Measurements from ENCODE around the gene ADAMTSL5.
"Not testable (repeated sequence)": the region's sequence is repeated elsewhere in the genome, so short reads cannot be mapped to it uniquely, and the experiment has no call there.

Gene ADAMTSL5

GRCh38 chr19:1513499-1514294 lies 878 bp upstream of the ADAMTSL5 start:
- DNase-seq (ENCODE audit: low spot score): peak; percentile 46

- DNase-seq (ENCODE audit: low spot score): no peak
These were observed 1.2 kb downstream of the ADAMTSL5 start for GRCh38 chr19:1511318-1512317.

- no peak for DNase-seq (ENCODE audit: low spot score)
These were observed 2.0 kb downstream of the ADAMTSL5 start for GRCh38 chr19:1510807-1511206.

GRCh38 chr19:1510442-1510806 lies 2.4 kb downstream of the ADAMTSL5 start:
- DNase-seq (ENCODE audit: low spot score): no peak

GRCh38 chr19:1509602-1510441 lies 3.0 kb downstream of the ADAMTSL5 start:
- no peak for DNase-seq (ENCODE audit: low spot score)

- no peak for DNase-seq (ENCODE audit: low spot score)
These were observed 4.3 kb downstream of the ADAMTSL5 start for GRCh38 chr19:1508507-1508856.

- peak; percentile 84 for DNase-seq (ENCODE audit: low spot score)
These were observed 4.9 kb downstream of the ADAMTSL5 start for GRCh38 chr19:1507763-1508506.

GRCh38 chr19:1507192-1507660 lies 5.6 kb downstream of the ADAMTSL5 start:
- no peak for DNase-seq (ENCODE audit: low spot score)

GRCh38 chr19:1505991-1506881 lies 6.6 kb downstream of the ADAMTSL5 start:
- no peak for DNase-seq (ENCODE audit: low spot score)

- no peak for DNase-seq (ENCODE audit: low spot score)
These were observed 7.8 kb downstream of the ADAMTSL5 start for GRCh38 chr19:1505012-1505411.

GRCh38 chr19:1503925-1504773 lies 8.7 kb downstream of the ADAMTSL5 start:
- DNase-seq (ENCODE audit: low spot score): no peak

- DNase-seq (ENCODE audit: low spot score): peak; percentile 54
These were observed 9.5 kb downstream of the ADAMTSL5 start for GRCh38 chr19:1503089-1503924.

GRCh38 chr19:1502433-1503088 lies 10.3 kb downstream of the ADAMTSL5 start:
- no peak for DNase-seq (ENCODE audit: low spot score)

- no peak for DNase-seq (ENCODE audit: low spot score)
These were observed 11.6 kb downstream of the ADAMTSL5 start for GRCh38 chr19:1501200-1501595.

- not testable (repeated sequence) for DNase-seq (ENCODE audit: low spot score)
These were observed 13.6 kb downstream of the ADAMTSL5 start for GRCh38 chr19:1499231-1499630.

- no peak for DNase-seq (ENCODE audit: low spot score)
These were observed 15.1 kb downstream of the ADAMTSL5 start for GRCh38 chr19:1497578-1498235.

All from LoVo (cell line).